ENCODE results near the gene RFESD. TPM values are rescaled to one million over a fixed set of nuclear protein-coding genes. Genes with fewer than 3 reads are reported as not detected.

The RFESD gene
- total and polyA plus RNA-seq, 2 of the 8 experiments (the other 6 are each of a cell fraction or from before 2014, with no cell fraction given) = 1.7 to 2.0 TPM

DNA sequence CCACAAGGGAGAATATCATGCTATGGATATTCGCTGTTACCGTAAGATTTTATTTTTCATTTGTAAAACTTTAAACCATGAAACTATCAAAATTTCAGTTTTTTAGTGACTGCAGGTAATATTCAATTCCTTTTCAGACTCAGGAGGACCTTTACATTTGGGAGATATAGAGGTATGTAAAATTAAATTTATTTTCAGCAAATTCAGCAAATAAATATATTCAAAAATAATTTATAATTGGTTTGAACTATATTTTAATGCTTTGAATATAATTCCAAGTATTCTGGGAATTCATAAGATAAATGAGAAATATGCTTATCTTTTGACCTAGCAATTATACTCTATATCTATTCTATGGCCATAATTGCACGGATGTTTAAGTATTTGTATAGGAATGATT is 7.6 kb downstream of the RFESD start (continued):
- TF ChIP-seq KDM4A (IDR thresholded peaks at IDR 0.05; ENCODE audit: low read depth, low read length, severe bottlenecking) (no peak), CEBPB (IDR thresholded peaks at IDR 0.05; ENCODE audit: low read depth, low read length) (no peak), TBP (IDR thresholded peaks at IDR 0.05; ENCODE audit: low read depth, low read length) (no peak), TEAD4 (IDR thresholded peaks at IDR 0.05; ENCODE audit: low read depth, low read length) (no peak), SIN3A (conservative IDR thresholded peaks at IDR 0.05 in 1 of 2, IDR thresholded peaks at IDR 0.05 in 1 of 2; ENCODE audit: low read depth in 1 of 2, low read length in 2 of 2) (no peak)

All from H1 (cell line).